Measurements from ENCODE around the gene NKG7. TPM values are rescaled to one million over a fixed set of nuclear protein-coding genes. Genes with fewer than 3 reads are reported as not detected.

The NKG7 gene
- total and polyA plus RNA-seq, 7 donors: 1.2 to 14.5 (median 3.1) TPM; not detected in 3

DNA sequence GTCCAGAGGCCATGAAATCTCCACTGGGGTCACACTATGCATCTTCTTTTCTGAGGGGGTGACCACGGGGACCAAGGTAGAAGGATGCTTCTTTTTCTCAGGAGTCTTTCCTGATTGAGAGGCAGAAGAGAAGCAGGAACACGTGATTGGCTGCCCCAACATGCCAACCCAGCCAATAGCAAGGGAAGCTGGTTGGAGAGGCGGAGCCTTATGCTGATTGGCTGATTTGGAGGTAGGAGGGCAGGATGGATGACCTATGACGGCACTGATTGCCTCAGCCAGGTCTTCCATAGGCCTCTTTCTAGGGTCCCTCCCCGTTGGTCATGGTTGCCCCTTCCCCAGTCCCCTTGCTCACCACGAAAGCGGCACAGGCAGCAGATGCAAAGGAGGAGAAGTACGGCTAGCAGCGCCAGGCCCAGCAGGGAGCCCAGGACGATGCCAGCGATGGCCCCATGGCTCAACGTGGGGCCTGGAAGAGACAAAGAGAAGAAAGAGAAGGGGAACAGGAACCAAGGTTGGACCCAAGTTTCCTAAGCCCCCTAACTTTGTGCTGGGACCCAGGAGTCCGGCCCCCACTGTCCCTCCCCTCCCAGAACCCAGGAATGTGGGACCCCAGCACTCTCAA is 38.5 kb downstream of the NKG7 start:
- intact Hi-C loops (cut with DNase I): no loop called here

GRCh38 chr19:51331716-51332115 is 40.7 kb downstream of the NKG7 start:
- H3K27me3 ChIP-seq: peaks cover 18 to 37% (median 34%) of the 10 kb centered on the region in 3 donors
- H3K9me3 ChIP-seq: peaks cover 0 to 4% (median 0%) of the 10 kb centered on the region in 4 donors
- no peak overlapping the region for H3K4me3 ChIP-seq
- TF ChIP-seq EP300 (IDR thresholded peaks at IDR 0.05) (no peak), POLR2AphosphoS5 (IDR thresholded peaks at IDR 0.05) (no peak), POLR2A (IDR thresholded peaks at IDR 0.05) (no peak)
- TF ChIP-seq, protein P1, sequence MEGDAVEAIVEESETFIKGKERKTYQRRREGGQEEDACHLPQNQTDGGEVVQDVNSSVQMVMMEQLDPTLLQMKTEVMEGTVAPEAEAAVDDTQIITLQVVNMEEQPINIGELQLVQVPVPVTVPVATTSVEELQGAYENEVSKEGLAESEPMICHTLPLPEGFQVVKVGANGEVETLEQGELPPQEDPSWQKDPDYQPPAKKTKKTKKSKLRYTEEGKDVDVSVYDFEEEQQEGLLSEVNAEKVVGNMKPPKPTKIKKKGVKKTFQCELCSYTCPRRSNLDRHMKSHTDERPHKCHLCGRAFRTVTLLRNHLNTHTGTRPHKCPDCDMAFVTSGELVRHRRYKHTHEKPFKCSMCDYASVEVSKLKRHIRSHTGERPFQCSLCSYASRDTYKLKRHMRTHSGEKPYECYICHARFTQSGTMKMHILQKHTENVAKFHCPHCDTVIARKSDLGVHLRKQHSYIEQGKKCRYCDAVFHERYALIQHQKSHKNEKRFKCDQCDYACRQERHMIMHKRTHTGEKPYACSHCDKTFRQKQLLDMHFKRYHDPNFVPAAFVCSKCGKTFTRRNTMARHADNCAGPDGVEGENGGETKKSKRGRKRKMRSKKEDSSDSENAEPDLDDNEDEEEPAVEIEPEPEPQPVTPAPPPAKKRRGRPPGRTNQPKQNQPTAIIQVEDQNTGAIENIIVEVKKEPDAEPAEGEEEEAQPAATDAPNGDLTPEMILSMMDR (IDR thresholded peaks at IDR 0.05): no peak
- no peak overlapping the region for H3K27ac ChIP-seq
- 94 to 95% methylated on average over 6 of the region's 6 CpGs for WGBS, 2 donors
- intact Hi-C loops (cut with DNase I): no loop called here
- H3K4me1 ChIP-seq: peaks cover 0 to 14% (median 4%) of the 10 kb centered on the region in 4 donors
- no peaks in the 10 kb centered on the region for H3K36me3 ChIP-seq
- no peak for DNase-seq

More for the DNA sequence above, 38.5 kb downstream of the NKG7 start:
- 90 to 93% methylated on average over 13 of the region's 13 CpGs for WGBS, 2 donors
- Histone ChIP-seq H3K36me3 (no peaks in the 10 kb centered on the region), H3K9me3 (peaks cover 0 to 4% (median 0%) of the 10 kb centered on the region in 4 donors), H3K4me1 (peaks cover 0 to 8% (median 6%) of the 10 kb centered on the region in 4 donors), H3K27me3 (peaks cover 2 to 15% (median 13%) of the 10 kb centered on the region in 3 donors), H3K4me3 (no peak overlapping the region), H3K27ac (no peak overlapping the region)
- DNase-seq: no peak
- TF ChIP-seq, protein P1 (IDR thresholded peaks at IDR 0.05): no peak
- TF ChIP-seq POLR2A (IDR thresholded peaks at IDR 0.05) (no peak), POLR2AphosphoS5 (IDR thresholded peaks at IDR 0.05) (no peak), EP300 (IDR thresholded peaks at IDR 0.05) (no peak)

DNA sequence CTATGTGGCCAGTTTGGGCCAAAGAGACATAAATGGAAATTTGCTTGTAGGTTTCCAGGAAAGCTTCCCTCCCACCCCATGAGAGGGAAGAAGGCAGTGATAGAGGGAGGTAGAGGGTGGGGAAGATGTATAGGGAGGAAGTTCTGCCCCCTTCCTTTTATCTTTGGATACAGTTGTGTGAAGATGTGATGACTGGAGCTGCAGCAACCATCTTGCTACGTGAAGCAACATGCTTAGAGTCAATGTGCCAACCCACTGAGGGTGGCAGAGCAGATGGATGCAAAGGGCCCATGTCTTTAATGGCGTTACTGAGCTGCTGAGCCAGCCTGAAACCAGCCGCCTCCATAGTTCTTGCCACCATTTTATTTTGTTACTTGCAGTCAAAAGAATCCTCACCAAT is 41.3 kb downstream of the NKG7 start:
- Histone ChIP-seq H3K27ac (no peak overlapping the region), H3K4me1 (peaks cover 0 to 14% (median 4%) of the 10 kb centered on the region in 4 donors), H3K4me3 (no peak overlapping the region), H3K27me3 (peaks cover 23 to 43% (median 40%) of the 10 kb centered on the region in 3 donors), H3K36me3 (no peaks in the 10 kb centered on the region), H3K9me3 (peaks cover 0 to 4% (median 0%) of the 10 kb centered on the region in 4 donors)
- TF ChIP-seq POLR2AphosphoS5 (IDR thresholded peaks at IDR 0.05) (no peak), POLR2A (IDR thresholded peaks at IDR 0.05) (no peak), EP300 (IDR thresholded peaks at IDR 0.05) (no peak)
- TF ChIP-seq, protein P1 (IDR thresholded peaks at IDR 0.05): no peak
- 65 to 79% methylated on average over 3 of the region's 3 CpGs for WGBS, 2 donors
- intact Hi-C loops (cut with DNase I): no loop called here
- no peak for DNase-seq

DNA sequence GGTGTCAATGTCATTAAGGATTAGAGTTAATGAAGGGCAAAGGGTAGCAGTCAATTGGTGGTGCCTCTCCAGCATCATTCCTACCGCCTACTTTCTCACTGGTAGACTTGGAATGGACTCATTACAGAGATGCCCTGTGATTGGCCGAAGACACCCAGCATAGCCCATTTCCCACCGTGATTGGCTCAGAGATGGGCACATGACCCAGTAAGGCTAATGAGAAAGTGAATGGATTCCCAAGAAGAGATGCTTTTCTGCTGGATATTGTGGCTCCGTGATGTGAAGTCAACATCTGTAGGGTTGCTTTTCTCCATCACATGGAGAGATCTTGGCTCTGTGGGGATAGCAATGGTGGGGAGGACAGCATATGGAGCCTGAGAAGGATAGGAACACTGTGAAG is 42.1 kb downstream of the NKG7 start:
- Histone ChIP-seq H3K4me3 (no peak overlapping the region), H3K36me3 (no peaks in the 10 kb centered on the region), H3K9me3 (peaks cover 0 to 4% (median 0%) of the 10 kb centered on the region in 4 donors), H3K4me1 (peaks cover 0 to 14% (median 4%) of the 10 kb centered on the region in 4 donors), H3K27me3 (peaks cover 23 to 51% (median 46%) of the 10 kb centered on the region in 3 donors), H3K27ac (no peak overlapping the region)
- DNase-seq: no peak
- TF ChIP-seq POLR2AphosphoS5 (IDR thresholded peaks at IDR 0.05) (no peak), EP300 (IDR thresholded peaks at IDR 0.05) (no peak), POLR2A (IDR thresholded peaks at IDR 0.05) (no peak)
- TF ChIP-seq, protein P1 (IDR thresholded peaks at IDR 0.05): no peak
- intact Hi-C loops (cut with DNase I): no loop called here
- WGBS, 2 donors: 96 to 97% methylated on average over 4 of the region's 4 CpGs
